Fibroblast of skin of left quadriceps (primary cell): ENCODE measurements around the gene INPP4B.
A peak's percentile ranks its signal among the peaks of the same experiment; 100 is the strongest.

ENCODE experiments used
- DNase-seq, 2 experiments: peaks; one replicate each; pipeline ENCODE4 v3.0.0-alpha.2; 2013; ENCODE audit warnings: low read depth in 2 of 2

The INPP4B gene

DNA sequence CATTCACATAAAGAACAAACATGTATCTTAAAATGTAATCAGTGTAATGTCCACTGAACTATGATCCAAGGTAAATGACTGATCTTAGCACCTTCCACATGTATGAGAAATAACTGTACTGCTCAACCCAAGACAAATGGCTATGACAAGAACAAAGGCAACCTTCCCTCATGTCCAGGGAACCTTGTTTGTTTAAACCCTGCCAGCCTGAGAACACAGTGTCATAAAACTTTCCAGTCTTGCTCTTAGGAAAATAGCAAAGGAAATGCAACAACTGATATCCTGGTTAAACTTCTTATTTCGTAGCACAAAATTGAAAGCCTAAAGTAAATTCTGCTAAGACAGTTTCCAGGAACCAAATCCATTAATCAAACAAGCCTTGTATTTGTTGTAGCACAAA, 715.4 kb downstream of the INPP4B start:
- DNase-seq: no peak

DNA sequence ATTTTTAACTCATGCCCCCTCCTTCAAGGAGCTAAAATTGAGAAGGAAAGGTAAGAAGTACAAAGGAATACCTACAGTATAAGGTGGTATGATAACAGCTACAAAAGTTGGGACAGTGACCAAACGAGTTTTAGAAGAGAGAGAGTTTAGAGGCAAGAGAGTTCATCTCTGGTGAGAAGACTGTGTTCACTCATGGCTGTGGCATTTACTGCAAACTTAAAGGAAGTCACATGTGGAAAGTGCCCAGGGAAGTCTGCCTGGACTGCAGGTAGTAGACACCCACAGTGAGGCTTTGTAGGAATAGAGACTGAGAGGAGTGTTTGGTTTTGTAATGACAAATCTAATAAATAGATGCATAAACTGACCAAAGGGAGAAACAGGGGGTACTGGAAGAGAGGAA, 716.2 kb downstream of the INPP4B start:
- DNase-seq: no peak

DNA sequence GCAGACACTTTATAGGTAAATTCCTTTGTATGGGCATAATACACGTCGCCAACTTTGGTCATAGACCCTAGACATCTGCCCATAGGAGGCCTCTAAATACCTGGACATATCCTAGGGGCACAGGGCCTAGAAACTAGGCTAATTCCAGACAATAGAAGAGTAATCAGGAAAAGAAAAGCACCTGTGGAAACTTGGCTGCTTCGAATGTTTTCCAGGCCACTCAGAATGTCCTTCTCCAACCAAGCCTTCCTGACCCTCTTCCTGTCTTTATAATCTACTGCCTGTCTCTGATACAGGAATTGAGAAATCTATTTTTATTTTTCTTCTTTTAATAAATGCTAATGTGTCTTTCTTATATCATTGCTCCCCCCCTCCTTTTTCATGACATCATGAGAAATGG, 716.6 kb downstream of the INPP4B start:
- DNase-seq: no peak

DNA sequence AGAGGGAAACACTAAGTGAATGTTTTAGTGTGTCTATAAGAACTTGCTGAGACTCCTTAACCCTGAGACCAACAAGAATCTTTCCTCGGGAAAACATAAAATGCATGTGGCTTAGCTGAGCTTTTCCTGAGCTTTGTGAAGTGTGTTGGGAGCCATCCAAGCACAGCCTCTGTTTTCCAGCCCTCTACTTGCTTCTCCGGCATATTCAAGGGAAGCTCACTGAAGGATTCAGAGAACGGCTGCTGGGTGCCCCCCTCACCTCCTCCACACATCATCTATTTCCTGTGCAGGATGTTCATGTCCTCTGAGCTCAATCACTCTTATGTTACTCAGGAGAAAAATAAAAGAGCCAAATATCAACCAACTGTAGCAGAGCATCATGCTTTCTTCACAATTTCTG, 717.6 kb downstream of the INPP4B start:
- DNase-seq: peak; percentile 17 to 23

DNA sequence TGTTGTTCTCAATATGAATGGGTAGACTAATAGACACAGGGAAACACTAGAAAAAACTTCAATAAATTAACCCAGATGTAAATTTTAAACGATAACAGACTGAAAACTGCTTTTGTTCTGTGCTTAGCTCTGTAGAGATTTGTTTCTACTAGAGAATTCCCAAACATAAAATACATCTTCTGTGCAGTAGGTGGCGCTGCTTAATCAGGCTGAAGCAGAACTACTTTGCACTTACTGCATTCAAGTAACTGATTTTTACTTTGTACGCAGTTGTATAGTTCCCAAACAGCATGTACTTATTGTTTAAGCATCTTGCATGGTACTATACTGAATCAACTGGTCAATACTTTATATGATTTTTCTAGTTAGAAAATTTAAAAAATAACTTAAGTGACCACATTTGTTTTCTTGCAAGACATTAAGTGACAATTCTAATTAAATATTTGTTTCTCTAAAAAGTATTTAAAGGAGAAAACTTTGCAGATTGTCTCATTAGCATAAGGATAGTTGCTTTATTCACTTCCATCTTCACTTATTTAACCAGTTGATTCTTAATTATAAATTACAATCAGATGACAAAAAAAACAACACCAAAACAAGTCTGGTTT, 719.1 kb downstream of the INPP4B start:
- peak; percentile 41 to 51 for DNase-seq

DNA sequence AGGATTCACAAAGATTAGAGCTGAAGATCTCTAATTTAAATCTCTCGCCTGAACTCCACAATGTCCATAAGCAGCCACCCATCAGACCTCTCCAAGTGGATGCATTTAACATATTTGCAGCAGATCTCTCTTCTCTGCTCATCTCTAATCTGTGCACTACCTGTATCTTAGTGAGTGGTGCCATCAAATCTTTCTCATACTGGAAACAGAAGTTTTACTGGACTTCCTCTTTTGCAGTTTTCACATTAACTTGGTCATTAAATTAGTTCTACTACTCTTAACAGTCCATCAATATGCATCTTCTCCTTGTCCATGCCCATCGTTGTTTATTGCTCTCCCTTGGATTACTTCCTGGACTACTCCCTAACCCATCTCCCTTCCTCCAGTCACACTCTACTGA, 721.2 kb downstream of the INPP4B start:
- DNase-seq: no peak

DNA sequence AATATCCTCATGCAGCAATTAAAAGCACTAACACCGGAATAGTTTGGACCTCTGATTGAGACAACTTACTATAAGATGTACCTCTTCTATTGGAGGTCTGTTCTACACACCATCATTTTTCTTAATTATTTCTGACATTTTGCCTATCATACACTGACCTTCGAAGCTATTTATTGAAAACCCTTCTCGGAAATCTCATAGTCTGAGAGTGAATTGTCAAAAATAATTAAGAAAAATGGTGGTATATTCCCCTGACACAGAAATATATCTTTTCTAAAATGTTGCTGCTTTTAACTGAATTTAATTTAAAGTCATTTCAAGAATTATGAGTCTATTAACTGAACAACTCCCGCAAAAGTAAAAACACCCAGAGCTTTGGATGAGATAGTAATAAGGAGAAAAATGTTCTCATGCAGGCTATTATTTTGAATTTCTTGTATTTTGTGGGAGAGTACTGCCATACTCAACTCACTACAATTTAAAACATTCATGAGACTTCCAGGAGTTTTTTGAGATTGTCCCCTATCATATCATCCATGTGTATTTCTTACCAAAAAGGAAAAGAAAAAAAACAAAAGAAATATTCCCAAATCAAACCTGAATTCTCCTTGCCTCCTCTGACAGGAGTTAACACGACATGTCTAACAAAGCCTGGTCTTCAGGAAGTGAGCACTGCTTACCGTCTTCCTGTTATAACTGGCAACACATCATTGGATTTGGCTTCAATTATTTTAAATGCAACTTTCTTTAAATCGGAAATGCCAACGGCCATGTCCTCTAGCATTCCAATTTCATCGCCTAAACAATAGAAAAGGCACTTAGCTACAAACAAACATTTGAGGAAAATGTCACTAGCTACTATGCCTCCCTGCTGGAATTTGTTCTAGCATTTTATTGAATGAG, 724.4 kb downstream of the INPP4B start:
- no peak for DNase-seq

DNA sequence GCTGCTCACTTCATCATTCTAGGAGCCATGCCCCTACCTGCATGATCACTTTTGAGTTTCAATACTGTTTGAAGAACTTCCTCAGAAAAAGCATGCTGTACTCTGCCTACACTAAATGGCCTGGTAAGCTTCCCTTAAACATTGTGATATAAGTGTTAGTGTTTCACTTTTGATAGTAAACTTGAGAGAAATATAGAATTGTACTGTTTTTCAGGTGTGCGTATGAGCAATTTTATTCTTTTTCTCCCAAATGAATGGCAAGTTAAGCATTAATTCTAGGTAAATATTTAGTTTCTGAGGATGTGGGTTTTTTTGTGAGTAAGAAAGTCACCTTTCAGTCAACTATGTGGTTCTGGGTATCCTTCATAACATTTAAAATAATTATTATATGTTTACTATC, 725.2 kb downstream of the INPP4B start:
- no peak for DNase-seq

DNA sequence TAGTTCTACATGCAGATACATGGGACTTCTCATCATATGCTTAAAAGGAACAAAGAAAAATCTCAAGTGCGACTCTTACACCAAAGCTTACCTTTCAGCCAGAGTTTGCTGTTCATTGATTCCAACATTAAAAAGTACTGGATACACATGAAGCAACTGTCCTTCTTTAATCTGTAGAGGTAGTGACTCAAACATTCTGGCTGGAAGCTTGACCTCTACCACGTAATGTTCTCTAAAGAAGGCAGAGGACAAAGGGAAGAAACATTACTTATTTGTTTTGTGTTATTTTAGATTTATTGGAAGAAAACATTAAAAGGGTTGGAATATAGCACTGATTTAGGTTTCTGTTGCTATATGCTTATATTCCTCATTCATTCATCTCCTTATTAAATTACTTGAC, 733.6 kb downstream of the INPP4B start:
- no peak for DNase-seq

DNA sequence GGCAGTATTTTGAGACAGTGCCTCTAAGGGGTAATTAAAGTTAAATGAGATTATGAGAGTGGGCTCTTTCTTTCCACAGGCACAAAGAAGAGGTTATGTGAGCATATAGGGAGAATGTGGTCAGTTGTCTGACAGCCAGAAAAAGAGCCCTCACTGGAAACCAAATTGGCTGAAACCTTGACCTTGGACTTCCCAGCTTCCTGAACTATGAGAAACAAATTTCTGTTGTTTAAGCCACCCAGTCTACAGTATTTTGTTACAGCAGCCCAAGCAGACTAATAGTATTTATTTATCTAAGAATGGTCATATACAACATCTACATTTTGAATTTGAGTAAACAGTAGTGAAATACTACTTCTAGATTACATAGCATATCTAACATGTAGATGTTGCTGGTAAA, 736.0 kb downstream of the INPP4B start:
- DNase-seq: no peak

DNA sequence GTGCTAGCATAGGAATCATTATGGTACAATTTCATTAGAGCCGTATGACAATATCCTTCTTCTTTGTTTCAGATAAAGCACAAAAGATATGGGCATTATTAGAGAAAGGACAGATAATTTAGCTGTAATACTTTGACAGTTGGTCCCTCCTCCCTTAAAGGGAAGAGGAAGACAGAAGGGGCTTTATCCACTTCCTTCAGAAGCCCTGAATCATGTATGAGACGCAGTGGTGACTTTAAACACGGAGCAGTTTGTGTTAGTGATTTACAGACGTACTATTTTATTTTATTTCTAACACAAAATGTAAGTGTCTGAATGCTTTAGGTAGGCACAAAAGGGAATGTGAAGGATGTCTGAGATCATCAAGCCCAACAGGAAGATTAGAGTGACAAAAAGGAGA, 742.1 kb downstream of the INPP4B start:
- DNase-seq: no peak

DNA sequence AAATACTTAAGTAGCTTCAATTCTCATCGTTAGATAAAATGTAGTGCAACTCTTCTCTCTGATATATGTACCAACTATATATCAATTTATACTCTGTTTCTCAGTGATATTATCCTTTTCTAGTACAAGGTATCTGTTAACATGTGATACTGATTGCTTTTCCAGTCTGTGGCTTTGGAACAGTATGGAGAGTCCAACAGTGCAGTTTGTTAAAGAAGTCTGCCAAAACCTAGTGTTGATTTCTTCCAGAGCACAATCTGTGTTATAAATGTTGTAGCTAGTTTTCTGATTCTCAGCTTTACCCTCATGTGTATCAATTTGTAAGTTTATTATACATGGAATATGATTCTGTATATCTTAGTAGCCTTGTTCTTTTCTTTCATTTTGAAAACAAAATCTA, 744.7 kb downstream of the INPP4B start:
- DNase-seq: no peak

DNA sequence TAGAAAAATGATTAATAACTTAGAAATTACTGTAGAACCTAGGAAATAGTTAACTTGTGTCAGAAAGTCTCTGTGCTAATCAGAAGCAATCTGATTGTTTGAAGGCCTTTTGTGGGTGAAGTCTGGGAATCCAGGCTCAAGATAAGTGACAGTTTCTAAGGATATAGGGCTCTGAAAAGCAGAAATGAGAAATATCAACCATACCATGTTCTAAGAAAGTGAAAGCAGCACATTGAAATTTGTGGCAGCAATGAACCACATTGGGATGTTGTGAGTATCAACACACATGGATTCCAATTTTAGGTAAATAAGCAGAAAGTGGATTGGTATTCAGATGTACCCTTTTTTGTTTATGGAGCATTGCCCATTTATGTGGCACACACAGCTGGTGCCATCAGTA, 745.2 kb downstream of the INPP4B start:
- no peak for DNase-seq

DNA sequence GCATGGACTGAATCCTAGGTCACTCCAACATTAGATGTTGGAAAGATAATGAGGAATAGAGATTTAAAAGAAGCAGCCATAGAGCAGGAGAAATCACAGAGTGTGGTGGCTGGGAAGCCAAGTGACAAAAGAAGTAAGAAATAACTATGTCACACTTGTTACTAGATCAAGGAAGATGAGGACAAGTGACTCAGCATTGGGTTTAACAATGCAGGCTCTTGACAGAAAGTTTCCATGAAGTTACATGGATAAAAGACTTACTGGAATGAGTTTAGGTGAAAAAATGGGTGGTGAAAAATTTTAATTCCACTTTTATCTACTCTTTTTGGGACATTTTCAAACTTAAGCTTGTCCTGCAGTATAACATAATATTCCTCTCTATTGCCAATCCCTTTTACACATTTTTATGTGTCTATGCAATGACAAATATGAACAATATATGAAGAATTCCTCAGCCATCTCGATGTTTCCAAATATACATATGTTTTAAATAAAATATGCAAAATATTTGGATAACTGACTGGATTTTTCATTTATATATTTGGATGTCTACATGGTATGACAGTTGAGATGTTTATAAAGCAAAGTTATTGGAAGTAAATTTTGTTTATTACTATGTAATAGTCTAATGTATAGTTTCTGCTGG, 747.1 kb downstream of the INPP4B start:
- DNase-seq: no peak

DNA sequence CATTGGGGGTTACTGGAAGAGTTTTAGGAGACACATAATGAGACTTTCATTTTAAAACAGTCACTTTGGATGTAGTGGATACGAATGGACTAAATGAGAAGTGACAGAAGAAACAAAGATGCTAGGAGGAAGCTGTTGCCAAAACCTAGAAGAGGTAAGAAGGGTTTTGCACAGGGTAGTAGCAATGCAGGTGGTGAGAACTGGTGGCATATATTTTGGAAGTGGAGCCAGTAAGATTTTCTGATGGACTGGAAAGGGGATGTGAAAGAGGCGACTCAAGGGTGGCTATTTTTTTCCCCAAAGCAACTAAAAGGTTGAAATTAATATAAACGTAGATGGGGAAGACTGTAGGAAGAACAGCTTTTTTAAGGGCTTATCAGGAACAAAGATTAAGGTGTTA, 747.7 kb downstream of the INPP4B start:
- no peak for DNase-seq

DNA sequence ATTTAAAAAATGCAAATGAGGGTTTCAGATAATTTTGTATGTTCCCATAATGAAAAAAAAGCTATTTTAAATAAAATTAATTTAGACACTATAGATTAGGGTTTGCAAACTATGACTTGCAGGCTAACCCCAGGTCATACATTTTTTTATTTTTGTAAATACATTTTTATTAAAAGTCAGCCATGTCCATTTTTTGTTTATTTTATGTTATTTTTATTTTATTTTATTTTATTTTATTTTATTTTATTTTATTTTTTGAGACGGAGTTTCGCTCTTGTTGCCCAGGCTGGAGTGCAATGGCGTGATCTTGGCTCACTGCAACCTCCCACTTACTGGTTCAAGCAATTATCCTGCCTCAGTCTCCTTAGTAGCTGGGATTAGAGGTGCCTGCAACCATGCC, 749.1 kb downstream of the INPP4B start:
- DNase-seq: no peak

DNA sequence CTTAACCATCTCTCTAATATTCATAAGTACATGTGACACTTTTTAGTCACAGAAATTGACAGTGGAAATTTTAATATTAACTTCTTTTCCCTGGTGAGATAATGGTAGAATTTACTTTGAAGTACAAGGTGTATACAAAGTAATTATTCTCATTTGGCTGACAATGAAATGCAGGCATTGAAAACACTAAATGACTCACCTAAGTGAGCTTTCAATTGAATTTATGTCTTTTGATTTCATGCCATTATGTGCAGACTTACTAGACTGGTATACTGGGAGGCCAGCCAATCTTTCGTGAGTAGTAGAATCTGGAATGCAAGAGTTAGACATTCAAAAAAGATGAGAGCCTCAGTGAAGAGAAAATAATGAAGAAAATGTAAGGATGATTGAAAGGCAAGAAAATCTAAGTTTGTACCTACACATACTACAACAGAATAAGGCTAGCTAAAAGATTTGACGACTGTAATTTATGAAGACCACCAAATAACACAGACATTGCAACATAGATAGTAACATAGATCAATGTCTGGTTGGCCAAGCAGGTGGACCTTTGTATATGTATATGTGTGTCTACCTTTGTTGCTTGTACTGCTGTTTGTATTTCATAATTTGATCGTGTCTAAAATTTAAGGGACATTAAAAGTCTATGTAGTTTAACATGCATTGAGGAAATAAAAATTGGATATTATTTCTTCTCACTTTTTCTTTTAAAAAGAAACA, 750.1 kb downstream of the INPP4B start:
- DNase-seq: peak; percentile 94 to 95

DNA sequence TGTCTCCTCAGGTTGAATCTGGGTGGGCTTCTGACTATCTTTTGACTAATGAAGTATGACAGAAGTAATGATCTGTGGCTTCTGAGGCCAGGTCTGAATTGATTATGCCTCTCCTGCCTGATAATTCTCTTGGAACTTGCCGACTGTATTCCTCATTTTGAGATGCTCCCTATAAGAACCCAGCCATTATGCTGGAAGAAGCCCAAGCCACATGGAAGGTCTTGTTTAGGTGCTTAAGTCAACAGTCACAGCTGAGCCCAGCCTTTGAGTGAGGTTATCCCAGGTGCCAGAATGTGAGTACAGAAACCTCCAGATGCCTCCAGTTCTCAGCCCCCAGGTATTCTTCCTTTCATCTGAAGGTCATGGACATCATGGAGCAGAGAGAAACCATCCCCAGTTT, 753.2 kb downstream of the INPP4B start:
- DNase-seq: no peak

DNA sequence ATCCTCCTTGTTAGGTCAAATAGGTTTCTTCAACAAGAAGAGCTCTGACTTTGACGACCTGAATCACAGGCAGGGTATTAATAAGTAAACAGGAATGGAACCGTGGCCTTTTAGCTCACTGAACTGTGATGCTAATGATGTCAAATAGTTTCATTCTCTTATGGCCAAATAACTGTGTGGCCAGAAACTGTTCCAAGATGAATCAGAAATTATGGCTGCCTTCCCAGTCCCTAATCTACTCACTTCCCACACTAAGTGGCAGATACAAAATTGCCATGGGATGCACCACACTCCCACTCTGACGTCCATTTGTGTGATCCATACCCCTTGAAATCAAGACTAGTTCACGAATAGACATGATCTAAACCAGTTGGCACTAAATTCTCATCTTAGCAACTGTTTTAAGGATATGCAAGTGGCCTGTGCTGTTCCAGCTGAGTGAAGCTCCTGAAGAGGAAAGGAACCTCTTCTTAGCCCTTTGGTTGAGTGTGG, 754.4 kb downstream of the INPP4B start:
- DNase-seq: peak; percentile 59 to 68

DNA sequence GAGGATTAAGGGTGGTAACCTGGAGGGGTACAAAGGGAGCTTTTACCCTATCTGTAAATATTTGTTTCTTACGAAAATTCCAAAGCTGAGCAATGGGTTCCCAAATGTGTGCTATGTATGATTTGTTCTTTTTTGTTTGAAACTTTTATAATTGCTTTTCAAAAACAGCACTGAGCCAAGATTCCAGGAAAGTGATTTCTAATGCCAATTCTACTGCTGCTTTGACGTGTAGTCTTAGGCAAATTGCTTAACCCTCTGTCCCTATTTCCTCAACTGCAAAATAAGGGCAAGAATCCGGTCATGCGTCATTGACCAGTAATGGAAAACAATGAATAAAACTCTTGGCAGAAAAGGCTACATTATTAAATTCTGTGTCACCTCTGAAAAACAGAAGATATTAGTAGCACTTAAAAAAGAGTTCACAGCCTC, 755.0 kb downstream of the INPP4B start:
- DNase-seq: peak; percentile 67 to 70

DNA sequence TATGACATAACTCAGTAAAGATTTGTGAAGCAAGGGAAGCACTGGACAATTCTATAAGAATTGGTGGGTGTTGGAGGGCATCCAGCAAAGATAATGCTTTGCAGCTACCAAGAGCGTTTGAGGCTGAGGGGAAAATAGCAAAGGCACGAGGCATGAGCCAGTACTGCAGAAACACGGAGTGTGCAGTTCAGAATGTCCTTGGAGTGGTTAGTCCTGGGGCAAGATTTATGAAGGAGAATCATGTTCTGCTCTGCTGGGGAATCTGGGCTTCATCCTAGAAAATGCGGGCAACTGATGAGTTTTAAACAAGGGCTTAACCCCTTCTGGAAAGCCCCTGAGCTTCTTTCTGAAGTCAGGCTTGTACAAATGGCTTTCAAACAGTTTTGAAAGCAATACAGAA, 757.2 kb downstream of the INPP4B start:
- peak; percentile 51 to 52 for DNase-seq
